Measurements from ENCODE around the gene C1RL. TPM values are rescaled to one million over a fixed set of nuclear protein-coding genes. Genes with fewer than 3 reads are reported as not detected.

C1RL gene
- total RNA-seq, 1 donor from 2014 or later, result 19.2 TPM

DNA sequence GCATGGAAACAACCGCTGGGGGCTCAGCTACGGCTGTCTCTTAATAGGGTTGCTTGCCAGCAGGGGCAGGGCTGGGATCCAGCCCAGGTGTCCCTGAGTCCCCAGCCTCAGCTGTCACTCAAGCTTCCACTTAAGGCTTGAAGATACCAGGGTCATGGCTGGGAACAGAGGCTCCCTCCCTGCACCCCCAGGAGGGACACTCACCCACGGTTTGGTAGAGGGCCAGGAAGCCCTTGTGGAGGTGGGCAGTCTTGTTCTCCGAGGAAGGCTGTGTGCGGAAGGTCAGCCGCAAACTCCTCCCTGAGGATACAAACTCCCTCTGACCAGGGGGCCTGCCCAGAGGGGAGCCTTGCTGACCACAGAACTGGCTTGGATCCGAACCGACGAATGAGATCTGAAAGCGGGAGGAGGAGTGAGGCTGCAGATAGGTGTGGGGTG, 7.3 kb downstream of the C1RL start:
- TF ChIP-seq, protein P1, sequence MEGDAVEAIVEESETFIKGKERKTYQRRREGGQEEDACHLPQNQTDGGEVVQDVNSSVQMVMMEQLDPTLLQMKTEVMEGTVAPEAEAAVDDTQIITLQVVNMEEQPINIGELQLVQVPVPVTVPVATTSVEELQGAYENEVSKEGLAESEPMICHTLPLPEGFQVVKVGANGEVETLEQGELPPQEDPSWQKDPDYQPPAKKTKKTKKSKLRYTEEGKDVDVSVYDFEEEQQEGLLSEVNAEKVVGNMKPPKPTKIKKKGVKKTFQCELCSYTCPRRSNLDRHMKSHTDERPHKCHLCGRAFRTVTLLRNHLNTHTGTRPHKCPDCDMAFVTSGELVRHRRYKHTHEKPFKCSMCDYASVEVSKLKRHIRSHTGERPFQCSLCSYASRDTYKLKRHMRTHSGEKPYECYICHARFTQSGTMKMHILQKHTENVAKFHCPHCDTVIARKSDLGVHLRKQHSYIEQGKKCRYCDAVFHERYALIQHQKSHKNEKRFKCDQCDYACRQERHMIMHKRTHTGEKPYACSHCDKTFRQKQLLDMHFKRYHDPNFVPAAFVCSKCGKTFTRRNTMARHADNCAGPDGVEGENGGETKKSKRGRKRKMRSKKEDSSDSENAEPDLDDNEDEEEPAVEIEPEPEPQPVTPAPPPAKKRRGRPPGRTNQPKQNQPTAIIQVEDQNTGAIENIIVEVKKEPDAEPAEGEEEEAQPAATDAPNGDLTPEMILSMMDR (IDR thresholded peaks at IDR 0.05), result no peak
- no peak overlapping the region for H3K27ac Mint-ChIP-seq
- DNase-seq, result no peak
- ChIA-PET POLR2A (interaction anchor here (0.6 kb wide), 1 partner anchor 225 kb away, joined by 3 read pairs; no protein-coding TSS in a partner anchor), CTCF (interaction anchor here (2.0 kb wide), 1 partner anchor 11 kb away, joined by 7 read pairs; no protein-coding TSS in a partner anchor)
- peaks cover 36% of the 10 kb centered on the region for H3K36me3 Mint-ChIP-seq (ENCODE audit: low read depth)
- H3K9me3 Mint-ChIP-seq, result peaks cover 11% of the 10 kb centered on the region
- intact Hi-C loops (cut with micrococcal nuclease), result no loop called here
- no peaks in the 10 kb centered on the region for H3K27me3 Mint-ChIP-seq
- no peak overlapping the region for H3K4me3 Mint-ChIP-seq
- ATAC-seq (ENCODE audit: low read depth), result no peak
- H3K4me1 Mint-ChIP-seq, result peaks cover under 1% of the 10 kb centered on the region

DNA sequence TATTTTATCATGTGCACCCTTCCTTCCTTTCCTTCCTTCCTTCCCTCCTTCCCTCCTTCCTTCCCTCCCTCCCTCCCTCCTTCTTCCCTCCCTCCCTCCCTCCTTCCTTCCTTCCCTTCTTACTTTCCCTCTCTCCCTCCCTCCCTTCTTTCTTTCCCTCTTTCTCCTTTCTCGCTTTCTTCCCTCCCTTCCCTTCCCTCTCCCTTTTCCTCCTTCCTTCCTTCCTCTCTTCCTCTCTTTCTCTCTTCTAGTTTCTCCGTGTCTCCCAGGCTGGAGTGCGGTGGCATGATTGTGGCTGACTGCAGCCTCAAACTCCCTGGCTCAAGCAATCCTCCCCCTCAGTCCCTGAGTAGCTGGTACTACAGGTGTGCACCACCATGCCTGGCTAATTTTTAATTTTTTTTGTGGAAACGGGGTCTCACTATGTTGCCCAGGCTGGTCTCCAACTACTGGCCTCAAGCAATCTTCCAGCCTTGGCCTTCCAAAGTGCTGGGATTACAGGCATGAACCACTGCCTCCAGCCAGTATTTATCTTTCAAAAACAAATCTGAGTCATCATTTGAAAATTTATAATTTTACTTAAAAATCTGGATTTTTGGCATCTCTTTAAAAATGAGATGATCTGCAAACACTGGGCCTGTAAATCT, 7.8 kb downstream of the C1RL start:
- H3K4me1 Mint-ChIP-seq, result no peaks in the 10 kb centered on the region
- ATAC-seq (ENCODE audit: low read depth) (no peak), DNase-seq (no peak)
- H3K27ac Mint-ChIP-seq, result no peak overlapping the region
- ChIA-PET CTCF (no interaction called here), POLR2A (no interaction called here)
- peaks cover 31% of the 10 kb centered on the region for H3K36me3 Mint-ChIP-seq (ENCODE audit: low read depth)
- TF ChIP-seq, protein P1 (IDR thresholded peaks at IDR 0.05), result no peak
- intact Hi-C loops (cut with micrococcal nuclease), result no loop called here
- no peak overlapping the region for H3K4me3 Mint-ChIP-seq
- no peaks in the 10 kb centered on the region for H3K27me3 Mint-ChIP-seq
- H3K9me3 Mint-ChIP-seq, result peaks cover 7% of the 10 kb centered on the region

DNA sequence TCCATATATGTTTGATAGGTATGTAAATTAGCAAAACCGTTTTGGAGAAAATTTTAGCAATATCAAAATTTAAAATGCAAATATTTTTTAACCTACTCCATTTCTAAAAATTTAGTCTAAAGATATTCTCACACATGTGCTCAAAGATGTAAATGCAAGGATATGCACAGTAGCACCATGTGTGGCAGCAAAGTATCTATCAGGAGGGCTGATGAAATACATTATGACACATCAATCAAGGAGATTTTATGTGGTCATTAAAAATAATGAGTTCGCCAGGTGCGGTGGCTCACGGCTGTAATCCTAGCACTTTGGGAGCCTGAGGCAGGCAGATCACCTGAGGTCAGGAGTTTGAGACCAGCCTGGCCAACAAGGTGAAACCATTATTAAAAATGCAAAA, 8.8 kb downstream of the C1RL start:
- Mint-ChIP-seq H3K4me1 (no peaks in the 10 kb centered on the region), H3K4me3 (no peak overlapping the region), H3K9me3 (no peaks in the 10 kb centered on the region), H3K27me3 (no peaks in the 10 kb centered on the region), H3K36me3 (ENCODE audit: low read depth) (peaks cover 23% of the 10 kb centered on the region), H3K27ac (no peak overlapping the region)
- POLR2A ChIA-PET, result no interaction called here
- ATAC-seq (ENCODE audit: low read depth) (no peak), DNase-seq (no peak)
- CTCF ChIA-PET, result no interaction called here
- intact Hi-C loops (cut with micrococcal nuclease), result no loop called here
- TF ChIP-seq, protein P1 (IDR thresholded peaks at IDR 0.05), result no peak

DNA sequence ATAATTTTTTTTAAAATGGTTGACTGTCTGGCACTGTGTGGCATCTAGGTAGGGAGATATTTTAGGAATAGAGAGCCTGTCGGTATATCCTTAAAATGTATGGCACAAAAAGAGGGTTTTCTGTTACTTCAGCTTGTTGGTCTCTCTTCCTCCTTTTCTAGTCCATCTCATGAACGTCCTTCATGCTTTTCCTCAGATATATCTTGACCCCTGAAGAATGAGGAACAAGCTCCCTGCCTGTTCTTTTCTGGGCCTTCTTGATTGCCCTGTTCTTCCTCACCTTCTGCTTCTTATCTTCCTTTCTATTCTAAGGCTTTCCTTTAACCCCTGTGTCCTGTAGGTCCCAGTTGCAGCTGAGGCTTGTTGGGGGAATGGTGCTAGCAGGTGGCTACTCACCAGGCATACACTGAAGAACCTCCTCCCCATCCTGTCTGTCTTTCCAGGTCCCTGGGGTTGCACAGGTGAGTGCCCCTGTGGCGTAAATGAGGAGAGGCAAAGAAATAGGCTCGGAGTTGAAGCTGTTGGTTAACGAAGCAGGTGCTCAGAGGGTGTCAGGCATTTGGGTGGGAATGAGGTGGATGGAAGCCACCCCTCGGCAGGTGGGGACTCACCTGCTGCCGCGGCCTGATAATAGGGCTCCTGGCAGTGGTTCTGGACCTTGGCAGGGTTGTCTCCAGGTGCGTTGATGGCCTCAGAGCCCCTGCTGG, 9.6 kb downstream of the C1RL start:
- Mint-ChIP-seq H3K36me3 (ENCODE audit: low read depth) (peaks cover 21% of the 10 kb centered on the region), H3K4me1 (no peaks in the 10 kb centered on the region), H3K27ac (no peak overlapping the region), H3K4me3 (no peak overlapping the region), H3K9me3 (no peaks in the 10 kb centered on the region), H3K27me3 (no peaks in the 10 kb centered on the region)
- ATAC-seq (ENCODE audit: low read depth), result no peak
- intact Hi-C loops (cut with micrococcal nuclease), result no loop called here
- no peak for DNase-seq
- TF ChIP-seq, protein P1 (IDR thresholded peaks at IDR 0.05), result no peak
- ChIA-PET POLR2A (interaction anchor here (0.6 to 0.7 kb wide), 2 partner anchors 166 to 208 kb away, joined by 3 to 7 read pairs; no protein-coding TSS in a partner anchor), CTCF (no interaction called here)

DNA sequence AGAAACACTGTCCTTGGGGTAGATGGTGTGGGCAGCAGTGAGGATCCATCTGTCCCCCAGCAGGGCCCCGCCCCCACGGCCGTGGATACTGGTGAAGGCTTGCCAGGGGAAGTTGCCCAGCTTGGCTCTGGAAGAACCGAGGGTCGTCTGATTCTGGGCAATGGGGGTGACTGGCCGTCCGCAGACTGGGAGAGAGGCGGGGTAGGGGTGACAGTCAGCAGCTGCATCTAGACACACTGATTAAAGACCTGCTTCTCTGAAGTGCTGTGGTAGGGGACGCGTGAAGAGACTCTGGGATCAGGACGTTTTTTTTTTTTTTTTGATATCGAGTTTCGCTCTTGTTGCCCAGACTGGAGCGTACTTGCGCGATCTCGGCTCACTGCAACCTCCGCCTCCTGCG, 12.0 kb downstream of the C1RL start:
- Mint-ChIP-seq H3K4me3 (no peak overlapping the region), H3K9me3 (no peaks in the 10 kb centered on the region), H3K27ac (no peak overlapping the region), H3K27me3 (no peaks in the 10 kb centered on the region), H3K4me1 (peaks cover 7% of the 10 kb centered on the region), H3K36me3 (ENCODE audit: low read depth) (peaks cover 9% of the 10 kb centered on the region)
- CTCF ChIA-PET, result no interaction called here
- POLR2A ChIA-PET, result interaction anchor here (0.6 to 0.7 kb wide), 3 partner anchors 15 to 71 kb away, joined by 3 to 8 read pairs (median 3); no protein-coding TSS in a partner anchor
- TF ChIP-seq, protein P1 (IDR thresholded peaks at IDR 0.05), result no peak
- intact Hi-C loops (cut with micrococcal nuclease), result no loop called here
- ATAC-seq (ENCODE audit: low read depth), result no peak
- no peak for DNase-seq

Data from activated B cell treated with CpG ODN at 0.5 μM for 24 hours (primary cell).